Stimulated activated naive B cell treated with anti-CD40 and anti-IgM and Interleukin-4, amounts not matched to agents 10 μg/mL and 1 μg/mL and 100 μg/mL, for 72 hours (primary cell): ENCODE measurements around the gene PFDN4.
A peak's percentile ranks its signal among the peaks of the same experiment; 100 is the strongest.

Experiments
- ATAC-seq, 2 donors: fragments of 150-1000 bp; cut with Tn5 transposase; replicated peaks; 2 replicates each; pipeline ENCODE4 v1.10.0; 2021; ENCODE audit warnings: moderate library complexity in 1 of 2
- DNase-seq: peaks from one replicate; pipeline ENCODE4 v3.0.0; 2021
- H3K27ac Mint-ChIP-seq: one replicate; pipeline ENCODE4 v1.8.0; 2022; ENCODE audit warnings: mild to moderate bottlenecking, mixed read lengths
- H3K27me3 Mint-ChIP-seq, 2 donors: one replicate each; pipeline ENCODE4 v1.8.0; 2022; ENCODE audit warnings: mixed read lengths in 2 of 2
- H3K36me3 Mint-ChIP-seq, 2 donors: one replicate each; pipeline ENCODE4 v1.8.0; 2022; ENCODE audit warnings: mixed read lengths in 2 of 2, mild to moderate bottlenecking in 1 of 2
- H3K4me1 Mint-ChIP-seq, 2 donors: one replicate each; pipeline ENCODE4 v1.8.0; 2022; ENCODE audit warnings: mixed read lengths in 2 of 2, mild to moderate bottlenecking in 1 of 2
- H3K4me3 Mint-ChIP-seq, 2 donors: one replicate each; pipeline ENCODE4 v1.8.0; 2022; ENCODE audit warnings: mild to moderate bottlenecking in 2 of 2, mixed read lengths in 2 of 2, moderate library complexity in 1 of 2
- H3K9me3 Mint-ChIP-seq, 2 donors: one replicate each; pipeline ENCODE4 v1.8.0; 2022; ENCODE audit warnings: mixed read lengths in 2 of 2, mild to moderate bottlenecking in 1 of 2

Gene PFDN4

DNA sequence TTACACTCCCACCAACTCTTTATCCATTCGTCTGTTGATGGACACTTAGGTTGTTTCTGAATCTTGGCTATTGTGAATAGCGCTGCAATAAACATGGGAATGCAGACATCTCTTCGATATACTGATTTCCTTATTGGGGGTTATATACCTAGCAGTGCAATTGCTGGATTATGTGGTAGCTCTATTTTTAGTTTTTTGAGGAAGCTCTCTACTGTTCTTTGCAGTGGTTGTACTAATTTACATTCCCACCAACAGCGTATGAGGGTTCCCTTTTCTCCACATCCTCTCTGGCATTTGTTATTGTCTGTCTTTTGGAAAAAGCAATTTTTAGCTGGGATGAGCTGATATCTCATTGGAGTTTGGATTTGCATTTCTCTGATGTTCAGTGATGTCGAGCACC is 4.6 kb upstream of the PFDN4 start:
- no peak overlapping the region for H3K27ac Mint-ChIP-seq
- H3K27me3 Mint-ChIP-seq: peaks cover 15 to 16% of the 10 kb centered on the region in 2 donors
- H3K9me3 Mint-ChIP-seq: no peaks in the 10 kb centered on the region
- DNase-seq (no peak), ATAC-seq (no peak)
- no peaks in the 10 kb centered on the region for H3K36me3 Mint-ChIP-seq
- peaks cover 10 to 18% of the 10 kb centered on the region in 2 donors for H3K4me1 Mint-ChIP-seq
- H3K4me3 Mint-ChIP-seq: no peak overlapping the region

DNA sequence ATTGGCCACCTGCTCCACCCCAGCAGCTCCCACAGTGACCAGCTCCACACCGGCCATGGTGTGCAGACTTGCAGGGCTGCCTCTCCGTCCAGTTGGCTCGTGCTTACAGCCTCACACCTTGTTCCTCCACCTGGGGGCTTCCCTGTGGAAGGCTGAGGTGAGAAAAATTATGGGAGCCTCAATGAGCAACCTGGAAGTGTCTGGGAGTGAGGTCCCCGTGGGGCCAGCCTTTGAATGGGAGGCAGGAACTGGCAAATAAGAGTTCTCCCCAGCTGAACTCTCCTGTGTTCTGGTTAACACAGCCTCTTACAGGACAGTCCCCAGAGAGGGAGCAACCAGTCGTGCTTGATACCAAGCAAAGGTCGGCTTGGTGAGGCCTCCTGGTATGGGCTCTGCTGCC is 3.8 kb upstream of the PFDN4 start:
- no peak for ATAC-seq
- Mint-ChIP-seq H3K4me3 (no peak overlapping the region), H3K36me3 (no peaks in the 10 kb centered on the region), H3K27ac (no peak overlapping the region), H3K9me3 (no peaks in the 10 kb centered on the region), H3K27me3 (peaks cover 15 to 16% of the 10 kb centered on the region in 2 donors), H3K4me1 (peaks cover 16 to 24% of the 10 kb centered on the region in 2 donors)
- no peak for DNase-seq

DNA sequence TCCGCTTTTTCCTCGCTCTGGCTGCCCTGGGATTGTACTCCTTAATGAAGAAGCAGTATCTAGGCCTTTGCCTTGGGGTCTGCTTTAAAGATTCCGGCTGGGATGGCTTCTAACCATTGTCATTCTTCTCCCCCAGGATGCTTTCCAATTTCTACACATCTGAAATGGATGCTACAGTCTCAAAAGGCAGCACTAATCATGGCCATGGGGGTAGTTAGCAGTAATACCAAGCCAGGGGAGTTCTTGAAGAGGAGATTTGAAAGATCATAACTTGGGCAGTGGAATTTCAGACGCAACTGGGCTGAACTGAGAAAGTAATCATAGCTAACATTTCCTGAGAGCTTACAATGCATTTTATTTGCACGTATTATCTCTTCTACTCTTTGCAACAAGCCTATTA is 3.4 kb upstream of the PFDN4 start:
- Mint-ChIP-seq H3K9me3 (no peaks in the 10 kb centered on the region), H3K27ac (no peak overlapping the region), H3K4me3 (no peak overlapping the region), H3K27me3 (peaks cover 10 to 16% of the 10 kb centered on the region in 2 donors), H3K4me1 (peaks cover 17 to 28% of the 10 kb centered on the region in 2 donors), H3K36me3 (no peaks in the 10 kb centered on the region)
- ATAC-seq (no peak), DNase-seq (no peak)

DNA sequence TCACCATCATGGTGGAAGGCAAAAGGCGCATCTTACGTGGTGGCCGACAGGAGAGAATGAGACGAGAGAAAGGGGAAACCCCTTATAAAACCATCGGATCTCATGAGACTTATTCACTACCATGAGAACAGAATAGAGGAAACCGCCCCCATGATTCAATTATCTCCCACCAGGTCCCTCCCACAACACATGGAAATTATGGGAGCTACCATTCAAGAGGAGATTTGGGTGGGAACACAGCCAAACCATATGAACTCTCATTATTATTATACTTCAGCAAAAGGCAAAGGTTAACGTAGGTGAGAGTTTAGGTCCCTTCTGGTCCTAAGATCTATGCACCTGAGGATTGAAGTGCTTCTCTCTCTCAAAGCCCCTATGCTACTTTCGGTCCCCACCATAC is 2.4 kb upstream of the PFDN4 start:
- Mint-ChIP-seq H3K36me3 (no peaks in the 10 kb centered on the region), H3K9me3 (no peaks in the 10 kb centered on the region), H3K4me3 (no peak overlapping the region), H3K27me3 (peaks cover 10 to 16% of the 10 kb centered on the region in 2 donors), H3K4me1 (peaks cover 22 to 36% of the 10 kb centered on the region in 2 donors), H3K27ac (no peak overlapping the region)
- no peak for ATAC-seq
- DNase-seq: no peak

DNA sequence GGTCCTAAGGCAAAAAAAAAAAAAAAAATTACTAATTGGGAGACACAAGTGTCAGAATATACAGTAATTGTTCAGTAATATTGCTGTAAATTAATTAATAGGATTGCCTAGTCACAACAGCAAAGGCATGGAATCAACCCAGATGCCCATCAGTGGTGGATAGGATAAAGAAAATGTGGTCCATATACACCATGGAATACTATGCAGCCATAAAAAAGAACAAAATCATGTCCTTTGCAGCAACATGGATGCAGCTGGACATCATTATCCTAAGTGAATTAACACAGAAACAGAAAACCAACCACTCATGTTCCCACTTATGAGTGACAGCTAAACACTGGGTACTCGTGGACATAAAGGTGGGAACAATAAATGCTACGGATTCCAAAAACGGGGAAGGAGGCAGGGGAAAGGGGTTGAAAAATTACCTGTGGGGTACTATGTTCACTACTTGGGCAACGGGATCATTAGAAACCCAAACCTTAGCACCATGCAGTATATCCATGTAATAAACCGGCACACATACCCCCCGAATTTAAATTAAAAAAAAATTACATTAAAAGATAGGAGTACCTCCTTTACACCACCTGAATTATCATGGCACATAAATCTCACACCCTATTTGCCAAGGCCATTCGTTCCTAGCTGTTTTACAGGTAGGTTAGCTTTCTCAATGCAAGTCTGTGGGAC is 689 bp upstream of the PFDN4 start:
- no peaks in the 10 kb centered on the region for H3K9me3 Mint-ChIP-seq
- ATAC-seq (no peak), DNase-seq (no peak)
- peak overlapping the region; percentile 98 for H3K4me3 Mint-ChIP-seq
- peaks cover 10 to 16% of the 10 kb centered on the region in 2 donors for H3K27me3 Mint-ChIP-seq
- H3K4me1 Mint-ChIP-seq: peaks cover 26 to 36% of the 10 kb centered on the region in 2 donors
- peak overlapping the region; percentile 100 for H3K27ac Mint-ChIP-seq
- no peaks in the 10 kb centered on the region for H3K36me3 Mint-ChIP-seq

DNA sequence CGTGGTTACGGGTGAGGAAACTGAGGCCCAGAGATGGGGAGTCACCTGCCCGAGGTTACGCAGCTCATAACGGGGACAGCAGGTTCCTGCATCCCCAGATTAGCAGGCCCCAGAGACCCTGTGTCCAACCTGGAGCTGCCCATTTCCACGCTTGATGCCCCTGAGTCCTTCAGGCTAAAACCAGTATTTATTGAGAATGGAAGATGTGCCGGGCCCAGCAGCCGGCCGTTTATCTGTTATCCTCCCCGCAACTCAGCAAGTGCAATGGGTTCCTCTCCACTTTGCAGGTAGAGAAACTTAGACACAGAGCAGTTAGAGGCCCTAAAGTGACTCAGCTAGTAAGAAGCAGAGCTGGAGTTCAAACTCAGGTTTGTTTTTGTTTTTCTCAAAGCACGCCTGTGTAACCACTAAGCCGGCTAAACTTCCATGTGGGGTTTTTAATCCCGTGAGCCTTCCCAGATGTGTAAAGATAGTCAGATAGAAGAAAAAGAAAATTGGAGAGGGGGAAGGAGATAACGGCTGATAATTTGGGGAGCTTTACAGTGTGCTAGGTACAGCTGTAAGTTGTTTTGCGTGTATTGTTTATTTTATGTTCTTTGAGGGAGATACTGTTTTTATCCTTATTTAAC is 775 bp downstream of the PFDN4 start:
- peak overlapping the region; percentile 85 to 98 for H3K4me3 Mint-ChIP-seq
- ATAC-seq: peak; percentile 2 to 4
- no peaks in the 10 kb centered on the region for H3K9me3 Mint-ChIP-seq
- H3K36me3 Mint-ChIP-seq: no peaks in the 10 kb centered on the region
- no peak for DNase-seq
- H3K27ac Mint-ChIP-seq: peak overlapping the region; percentile 65
- peaks cover 26 to 36% of the 10 kb centered on the region in 2 donors for H3K4me1 Mint-ChIP-seq
- H3K27me3 Mint-ChIP-seq: peaks cover 0 to 7% of the 10 kb centered on the region in 2 donors

DNA sequence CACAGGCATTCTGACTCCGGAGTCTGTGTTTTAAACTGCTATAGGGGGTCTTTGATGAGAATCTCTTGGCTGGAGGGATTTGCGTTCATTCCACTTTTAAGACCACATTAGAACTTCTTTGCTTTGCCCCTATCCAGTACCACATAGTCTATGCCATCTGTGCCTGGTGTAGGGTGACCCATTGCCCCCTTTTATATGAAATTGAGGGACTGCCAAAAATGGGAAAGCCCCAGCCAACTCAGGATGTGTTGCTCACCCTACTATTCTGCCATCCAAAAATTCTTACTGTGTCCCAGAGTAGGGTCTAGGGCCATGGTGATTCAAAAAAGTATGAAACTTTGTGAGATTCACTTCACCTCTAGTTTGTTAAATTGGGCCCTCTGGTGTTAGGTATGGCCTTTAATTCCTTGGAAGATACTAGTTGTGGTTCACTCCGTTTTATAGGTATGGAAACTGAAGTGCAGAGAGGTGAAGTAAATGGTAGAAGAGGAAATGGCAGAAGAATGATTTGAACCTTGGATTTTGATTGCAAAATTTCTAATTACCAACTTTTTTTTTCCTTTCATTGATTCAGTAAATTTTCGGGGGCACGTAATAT is 1.4 kb downstream of the PFDN4 start:
- Mint-ChIP-seq H3K4me3 (peak overlapping the region; percentile 37 to 98), H3K27me3 (peaks cover 0 to 7% of the 10 kb centered on the region in 2 donors), H3K36me3 (no peaks in the 10 kb centered on the region), H3K4me1 (peaks cover 26 to 36% of the 10 kb centered on the region in 2 donors), H3K27ac (no peak overlapping the region), H3K9me3 (no peaks in the 10 kb centered on the region)
- ATAC-seq (no peak), DNase-seq (no peak)

DNA sequence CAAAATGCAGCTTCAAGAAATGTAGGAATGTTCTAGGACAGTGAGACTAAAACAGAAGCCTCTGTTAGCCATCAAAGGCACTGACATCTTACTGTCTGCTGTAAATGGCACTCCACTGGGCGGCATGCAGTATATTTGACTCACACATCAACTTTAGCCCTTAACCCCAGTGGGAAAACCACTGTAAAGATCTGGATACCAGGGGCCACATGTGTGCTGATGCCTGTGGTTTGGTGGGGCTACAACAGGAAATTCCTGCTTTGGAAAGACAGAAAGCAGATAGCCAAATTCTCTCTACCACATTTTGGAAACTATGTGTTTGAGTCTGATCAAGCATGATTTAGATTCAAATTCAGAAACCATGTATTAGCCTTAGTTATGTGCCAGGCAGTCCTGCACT is 4.3 kb downstream of the PFDN4 start:
- Mint-ChIP-seq H3K4me3 (no peak overlapping the region), H3K36me3 (peaks cover 6 to 9% of the 10 kb centered on the region in 2 donors), H3K4me1 (peaks cover 21 to 22% of the 10 kb centered on the region in 2 donors), H3K9me3 (no peaks in the 10 kb centered on the region), H3K27ac (no peak overlapping the region), H3K27me3 (no peaks in the 10 kb centered on the region)
- no peak for ATAC-seq
- no peak for DNase-seq

DNA sequence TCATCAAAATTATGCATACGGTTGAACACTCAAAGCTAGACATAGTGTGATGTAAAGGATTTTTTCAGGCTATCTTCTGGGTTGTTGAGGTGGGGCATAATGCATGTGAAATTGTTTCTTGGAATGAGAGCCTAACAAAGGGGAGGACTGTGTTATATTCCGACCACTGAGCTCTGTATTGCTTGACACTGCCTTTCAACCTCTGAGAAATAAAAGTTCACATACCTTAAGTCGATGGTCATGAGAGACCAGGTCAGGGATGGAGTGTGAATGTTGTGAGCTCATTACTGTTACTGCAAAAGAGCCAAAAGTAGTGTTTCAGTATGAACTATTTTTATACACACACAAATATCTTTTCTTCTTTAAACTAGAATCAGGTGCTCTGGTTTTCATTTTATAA is 5.0 kb downstream of the PFDN4 start:
- H3K36me3 Mint-ChIP-seq: peaks cover 6 to 15% of the 10 kb centered on the region in 2 donors
- DNase-seq: no peak
- no peaks in the 10 kb centered on the region for H3K9me3 Mint-ChIP-seq
- H3K4me1 Mint-ChIP-seq: peaks cover 17 to 19% of the 10 kb centered on the region in 2 donors
- H3K27me3 Mint-ChIP-seq: no peaks in the 10 kb centered on the region
- no peak for ATAC-seq
- H3K27ac Mint-ChIP-seq: no peak overlapping the region
- no peak overlapping the region for H3K4me3 Mint-ChIP-seq

DNA sequence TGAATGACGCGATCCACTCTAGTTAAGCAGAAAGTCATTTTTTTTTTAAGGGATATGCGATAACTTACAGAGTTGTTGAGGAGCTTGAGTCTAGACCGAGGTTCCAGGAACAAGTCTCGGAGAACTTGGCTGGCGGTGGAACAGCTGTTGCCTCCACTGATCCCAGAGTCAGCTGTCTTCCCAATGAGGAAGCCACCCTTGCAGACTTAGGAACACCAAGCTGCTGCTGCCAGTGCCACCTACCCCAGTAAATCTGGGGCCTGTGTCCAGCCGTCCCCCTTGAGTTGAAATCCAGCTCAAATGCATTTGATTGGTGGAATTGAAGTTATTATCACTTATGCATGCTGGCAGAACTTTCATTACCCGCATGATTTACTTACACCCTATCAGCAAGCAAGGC is 6.7 kb downstream of the PFDN4 start:
- Mint-ChIP-seq H3K9me3 (no peaks in the 10 kb centered on the region), H3K27me3 (no peaks in the 10 kb centered on the region), H3K4me1 (peaks cover 6 to 9% of the 10 kb centered on the region in 2 donors), H3K4me3 (no peak overlapping the region), H3K36me3 (peaks cover 6 to 15% of the 10 kb centered on the region in 2 donors), H3K27ac (no peak overlapping the region)
- DNase-seq (no peak), ATAC-seq (no peak)

DNA sequence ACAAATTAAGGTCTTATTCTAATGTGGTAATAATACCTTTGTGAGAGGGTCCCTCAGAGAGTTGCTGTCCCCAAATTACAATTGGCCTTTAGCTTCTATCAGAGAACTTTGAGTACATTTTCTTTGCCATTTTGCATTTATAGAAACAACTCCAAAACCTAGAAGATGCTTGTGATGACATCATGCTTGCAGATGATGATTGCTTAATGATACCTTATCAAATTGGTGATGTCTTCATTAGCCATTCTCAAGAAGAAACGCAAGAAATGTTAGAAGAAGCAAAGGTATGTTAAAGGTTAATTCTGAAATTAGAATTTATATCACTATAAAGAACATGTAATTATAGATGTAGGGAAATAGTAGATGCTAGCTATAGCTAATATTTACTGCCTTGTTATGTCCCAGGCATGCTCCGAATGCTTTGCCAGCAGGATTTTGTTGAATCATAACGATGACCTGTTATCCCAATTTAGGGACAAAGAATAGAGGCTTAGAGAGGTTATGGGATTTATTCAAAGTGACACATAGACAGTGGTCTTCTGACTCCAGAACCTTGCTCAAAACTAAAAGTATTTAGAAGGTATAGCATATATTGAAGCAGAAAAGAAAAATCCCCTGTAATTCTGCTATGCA is 7.4 kb downstream of the PFDN4 start:
- DNase-seq (no peak), ATAC-seq (no peak)
- Mint-ChIP-seq H3K36me3 (peaks cover 6 to 15% of the 10 kb centered on the region in 2 donors), H3K9me3 (no peaks in the 10 kb centered on the region), H3K4me1 (peaks cover 0 to 5% of the 10 kb centered on the region in 2 donors), H3K4me3 (no peak overlapping the region), H3K27me3 (no peaks in the 10 kb centered on the region), H3K27ac (no peak overlapping the region)

DNA sequence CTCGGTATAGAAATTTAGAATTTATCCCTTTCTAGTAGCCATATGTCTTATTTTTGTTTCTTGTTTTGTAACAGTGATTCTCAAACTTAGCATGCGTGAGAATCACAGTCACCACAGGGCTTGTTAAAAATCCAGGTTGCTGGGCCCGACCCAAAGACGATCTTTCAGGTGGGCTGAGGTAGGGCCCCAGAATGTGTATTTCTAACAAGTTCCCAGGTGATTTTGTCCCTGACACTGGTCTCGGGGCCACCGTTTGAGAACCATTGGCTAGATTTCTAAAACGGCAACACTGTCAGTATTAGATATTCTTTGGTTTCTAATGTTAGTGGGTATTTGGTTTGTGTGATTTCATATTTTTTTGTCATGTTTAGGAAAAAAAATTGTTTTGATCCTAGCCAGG is 9.9 kb downstream of the PFDN4 start:
- DNase-seq (no peak), ATAC-seq (no peak)
- no peaks in the 10 kb centered on the region for H3K4me1 Mint-ChIP-seq
- H3K36me3 Mint-ChIP-seq: peaks cover 12 to 22% of the 10 kb centered on the region in 2 donors
- no peaks in the 10 kb centered on the region for H3K27me3 Mint-ChIP-seq
- no peak overlapping the region for H3K27ac Mint-ChIP-seq
- no peaks in the 10 kb centered on the region for H3K9me3 Mint-ChIP-seq
- no peak overlapping the region for H3K4me3 Mint-ChIP-seq

DNA sequence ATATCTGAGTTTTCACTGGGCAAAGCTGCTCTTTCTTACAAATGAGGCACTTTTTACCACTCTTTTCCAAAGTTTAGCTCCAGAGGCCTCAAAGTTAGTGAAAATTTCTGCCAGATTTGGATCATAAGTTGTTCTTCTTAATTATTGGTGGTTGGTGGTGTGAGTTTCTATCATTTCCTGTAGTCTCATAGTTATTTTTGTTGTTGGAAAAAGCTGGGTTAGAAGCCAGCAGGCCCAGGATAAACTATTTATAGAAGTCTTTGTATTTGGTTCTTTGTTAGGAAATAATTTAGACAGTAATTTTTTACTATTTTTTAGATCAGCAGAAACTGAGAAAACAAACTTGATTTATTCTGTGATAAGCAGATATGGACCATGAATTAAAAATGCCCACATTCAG is 10.6 kb downstream of the PFDN4 start:
- ATAC-seq: no peak
- Mint-ChIP-seq H3K27ac (no peak overlapping the region), H3K4me1 (no peaks in the 10 kb centered on the region), H3K4me3 (no peak overlapping the region), H3K27me3 (no peaks in the 10 kb centered on the region), H3K9me3 (no peaks in the 10 kb centered on the region), H3K36me3 (peaks cover 12 to 28% of the 10 kb centered on the region in 2 donors)
- DNase-seq: no peak

DNA sequence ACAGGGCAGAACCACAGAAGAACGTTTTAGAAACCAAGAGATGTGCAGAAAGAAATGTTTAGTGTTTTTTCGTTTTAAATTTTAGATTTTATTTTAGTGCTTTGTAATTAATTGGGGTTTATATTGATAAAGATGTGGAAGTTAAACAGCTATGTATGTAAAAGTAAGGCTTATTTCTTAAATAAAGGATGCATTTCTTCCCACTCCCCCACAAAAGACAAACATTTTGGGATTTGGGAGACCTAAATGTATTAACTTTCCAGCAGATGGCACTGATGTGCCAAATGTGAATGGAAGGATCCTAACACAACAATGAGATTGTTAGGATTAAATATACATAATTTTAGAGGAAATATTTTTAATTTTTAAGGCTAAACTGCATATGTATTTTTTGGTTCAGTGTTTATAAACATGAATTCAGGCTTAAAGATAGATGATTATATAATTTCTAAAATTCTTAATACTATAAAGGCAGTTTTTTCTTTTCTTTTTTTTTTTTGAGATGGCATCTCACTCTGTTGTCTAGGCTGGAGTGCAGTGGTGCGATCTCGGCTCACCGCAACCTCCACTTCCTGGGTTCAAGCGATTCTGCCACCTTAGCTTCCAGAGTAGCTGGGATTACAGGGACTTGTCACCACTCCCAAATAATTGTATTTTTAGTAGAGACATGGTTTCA is 12.0 kb downstream of the PFDN4 start:
- no peaks in the 10 kb centered on the region for H3K27me3 Mint-ChIP-seq
- H3K27ac Mint-ChIP-seq: no peak overlapping the region

More for the DNA sequence above, 12.0 kb downstream of the PFDN4 start:
- H3K4me3 Mint-ChIP-seq: no peak overlapping the region
- no peak for ATAC-seq
- no peak for DNase-seq
- no peaks in the 10 kb centered on the region for H3K4me1 Mint-ChIP-seq
- H3K9me3 Mint-ChIP-seq: no peaks in the 10 kb centered on the region
- peaks cover 12 to 28% of the 10 kb centered on the region in 2 donors for H3K36me3 Mint-ChIP-seq
